Peyer's patch (tissue), 4 donors: Measurements from ENCODE around the gene NAP1L4. TPM values are rescaled to one million over a fixed set of nuclear protein-coding genes. Genes with fewer than 3 reads are reported as not detected.

Experiments
- DNase-seq, 3 donors: peaks; one replicate each; pipeline ENCODE4 v3.0.0-alpha.2; 2017 to 2019
- H3K27ac ChIP-seq, 4 donors: fragments of 200-600 bp; sonication (generic); one replicate each; pipeline ENCODE4 v1.5.1; 2016 to 2019
- H3K27me3 ChIP-seq, 2 donors: fragments of 200-600 bp; sonication (generic); one replicate each; pipeline ENCODE4 v1.5.1; 2019
- H3K36me3 ChIP-seq, 3 donors: fragments of 200-600 bp; sonication (generic); one replicate each; pipeline ENCODE4 v1.5.1; 2016 to 2019
- H3K4me1 ChIP-seq, 4 donors: fragments of 200-600 bp; sonication (generic); one replicate each; pipeline ENCODE4 v1.5.1; 2016 to 2019
- H3K4me3 ChIP-seq, 4 donors: fragments of 200-600 bp; sonication (generic); 1 replicate in 3 of 4; 2 replicates in 1 of 4; pipeline ENCODE4 v1.5.1; 2016 to 2019; ENCODE audit warnings: mild to moderate bottlenecking in 1 of 4
- H3K9me3 ChIP-seq, 4 donors: fragments of 200-600 bp; sonication (generic); one replicate each; pipeline ENCODE4 v1.5.1; 2016 to 2019; ENCODE audit warnings: mild to moderate bottlenecking in 1 of 4
- POLR2A ChIP-seq, 2 donors: fragments of 450-650 bp; IDR thresholded peaks; one replicate each; pipeline ENCODE4 v1.5.1; 2017; ENCODE audit warnings: antibody characterized with exemption in 2 of 2, mild to moderate bottlenecking in 2 of 2, moderate library complexity in 2 of 2
- total RNA-seq, 4 donors: library from RNA; depleted of rRNA; stranded (reverse); fragments of >200 nt; gene quantifications; one replicate each; pipeline ENCODE4 v1.1.0, GENCODE V29; 2016
- TF ChIP-seq, protein P1 (sequence below), 6 experiments: fragments of 450-650 bp in 4 of 6; fragments of 200-600 bp in 2 of 6; sonication (generic) in 1 of 6; IDR thresholded peaks; one replicate each; pipeline ENCODE4 v1.5.1; 2017 to 2019; ENCODE audit warnings: antibody characterized with exemption in 6 of 6, mild to moderate bottlenecking in 3 of 6, moderate library complexity in 1 of 6

NAP1L4 gene
- 100 to 1,000 TPM in 3 of 4 donors, 10 to 100 TPM in 1; 87.6 to 177 (median 119) TPM for total RNA-seq

DNA sequence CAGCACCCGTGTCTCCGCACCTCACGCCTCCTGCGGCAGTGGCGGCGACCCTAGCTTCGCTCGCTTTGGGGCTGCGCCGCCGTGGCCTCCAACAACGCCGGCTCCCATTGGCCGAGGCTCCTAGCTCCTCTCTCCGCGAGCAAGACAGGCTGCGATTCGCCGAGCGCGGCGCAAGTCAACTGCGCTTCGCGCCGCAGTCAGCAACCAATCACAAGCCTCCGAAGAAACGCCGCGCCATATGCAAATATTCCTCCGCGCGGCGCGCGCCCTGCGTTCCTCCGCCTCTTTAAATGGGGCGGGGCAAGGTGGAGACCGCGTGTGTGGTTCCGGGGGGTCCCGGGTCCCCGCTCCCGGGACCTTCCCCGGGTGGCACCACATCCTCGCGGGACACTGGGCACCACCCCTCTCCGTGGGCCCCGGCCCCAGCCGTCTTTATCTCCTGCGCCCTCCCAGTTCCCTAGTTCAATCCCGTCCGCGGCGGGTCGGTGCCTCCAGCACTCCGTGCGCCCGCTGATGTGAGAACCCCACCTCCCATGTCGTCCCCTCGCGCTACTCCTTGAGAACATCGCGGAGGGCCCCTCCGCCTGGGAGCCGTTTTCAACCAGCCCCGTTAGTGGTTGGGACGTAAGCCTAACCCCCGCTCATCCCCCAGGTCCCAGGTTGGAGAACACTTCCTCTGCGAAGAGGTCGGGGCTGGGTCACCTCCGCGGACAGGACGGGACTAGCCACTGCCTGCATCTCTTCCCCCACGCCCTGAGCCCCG lies at the start of gene NAP1L4:
TSS of gene NAP1L4 (minus strand) at position 96 of the 763 bp plus-strand sequence. CDS start 13,109 bp downstream, outside the sequence.
- Histone ChIP-seq H3K9me3 (no peaks in the 10 kb centered on the region), H3K4me3 (peak within 1 kb of the TSS; percentile 90 to 98 (median 97)), H3K4me1 (peaks cover 3 to 38% (median 12%) of the 10 kb centered on the region in 4 donors), H3K36me3 (no peaks in the 10 kb centered on the region), H3K27ac (peak within 1 kb of the TSS; percentile 98 to 99 (median 98)), H3K27me3 (no peaks in the 10 kb centered on the region)
- peak; percentile 97 to 99 (median 98) for DNase-seq
- TF ChIP-seq, protein P1, sequence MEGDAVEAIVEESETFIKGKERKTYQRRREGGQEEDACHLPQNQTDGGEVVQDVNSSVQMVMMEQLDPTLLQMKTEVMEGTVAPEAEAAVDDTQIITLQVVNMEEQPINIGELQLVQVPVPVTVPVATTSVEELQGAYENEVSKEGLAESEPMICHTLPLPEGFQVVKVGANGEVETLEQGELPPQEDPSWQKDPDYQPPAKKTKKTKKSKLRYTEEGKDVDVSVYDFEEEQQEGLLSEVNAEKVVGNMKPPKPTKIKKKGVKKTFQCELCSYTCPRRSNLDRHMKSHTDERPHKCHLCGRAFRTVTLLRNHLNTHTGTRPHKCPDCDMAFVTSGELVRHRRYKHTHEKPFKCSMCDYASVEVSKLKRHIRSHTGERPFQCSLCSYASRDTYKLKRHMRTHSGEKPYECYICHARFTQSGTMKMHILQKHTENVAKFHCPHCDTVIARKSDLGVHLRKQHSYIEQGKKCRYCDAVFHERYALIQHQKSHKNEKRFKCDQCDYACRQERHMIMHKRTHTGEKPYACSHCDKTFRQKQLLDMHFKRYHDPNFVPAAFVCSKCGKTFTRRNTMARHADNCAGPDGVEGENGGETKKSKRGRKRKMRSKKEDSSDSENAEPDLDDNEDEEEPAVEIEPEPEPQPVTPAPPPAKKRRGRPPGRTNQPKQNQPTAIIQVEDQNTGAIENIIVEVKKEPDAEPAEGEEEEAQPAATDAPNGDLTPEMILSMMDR (IDR thresholded peaks at IDR 0.05): no peak
- TF ChIP-seq POLR2A (IDR thresholded peaks at IDR 0.05): peak; percentile 37 to 61

DNA sequence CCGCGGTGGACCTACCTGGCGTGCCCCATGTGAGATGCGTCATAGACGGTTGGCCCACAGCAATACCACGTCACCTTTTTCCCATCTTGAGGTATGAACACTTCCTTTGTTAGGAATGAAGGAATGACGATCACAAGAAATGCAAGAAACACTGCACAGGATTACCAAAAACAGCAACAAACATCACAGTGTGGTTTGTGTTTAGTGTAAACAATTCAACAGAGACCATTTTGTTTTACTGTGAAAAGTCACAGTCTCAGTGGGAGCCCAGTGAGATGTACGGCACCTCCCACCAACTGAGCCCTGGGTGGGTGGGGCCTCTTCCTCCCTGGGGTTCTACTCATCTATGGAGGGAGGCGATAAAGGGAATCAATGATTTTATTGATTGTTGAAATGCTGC lies 48.8 kb upstream of the NAP1L4 start:
- TF ChIP-seq POLR2A (IDR thresholded peaks at IDR 0.05): no peak
- TF ChIP-seq, protein P1 (IDR thresholded peaks at IDR 0.05): no peak
- H3K27me3 ChIP-seq: no peaks in the 10 kb centered on the region
- no peaks in the 10 kb centered on the region for H3K9me3 ChIP-seq
- peak in 1 of 3 donors; percentile 3 for DNase-seq
- H3K36me3 ChIP-seq: peaks cover 0 to 72% (median 4%) of the 10 kb centered on the region in 3 donors
- H3K4me1 ChIP-seq: peaks cover 0 to 14% (median 6%) of the 10 kb centered on the region in 4 donors
- H3K4me3 ChIP-seq: no peak overlapping the region
- H3K27ac ChIP-seq: no peak overlapping the region

GRCh38 chr11:3037945-3038271 lies 45.8 kb upstream of the NAP1L4 start:
- Histone ChIP-seq H3K4me1 (peaks cover 0 to 9% (median 6%) of the 10 kb centered on the region in 4 donors), H3K9me3 (no peaks in the 10 kb centered on the region), H3K27ac (no peak overlapping the region), H3K36me3 (peaks cover 0 to 80% (median 4%) of the 10 kb centered on the region in 3 donors), H3K4me3 (no peak overlapping the region), H3K27me3 (no peaks in the 10 kb centered on the region)
- no peak for TF ChIP-seq POLR2A (IDR thresholded peaks at IDR 0.05)
- TF ChIP-seq, protein P1 (IDR thresholded peaks at IDR 0.05): no peak
- no peak for DNase-seq

- TF ChIP-seq, protein P1 (IDR thresholded peaks at IDR 0.05): peak in 5 of 6 experiments; percentile 41 to 87 (median 77)
- no peak for TF ChIP-seq POLR2A (IDR thresholded peaks at IDR 0.05)
- H3K4me1 ChIP-seq: peaks cover 0 to 9% (median 5%) of the 10 kb centered on the region in 4 donors
- H3K27ac ChIP-seq: peak overlapping the region in 1 of 4 donors; percentile 17
- H3K36me3 ChIP-seq: peaks cover 0 to 85% (median 4%) of the 10 kb centered on the region in 3 donors
- H3K9me3 ChIP-seq: no peaks in the 10 kb centered on the region
- DNase-seq: peak; percentile 70 to 89 (median 86)
- no peaks in the 10 kb centered on the region for H3K27me3 ChIP-seq
- no peak overlapping the region for H3K4me3 ChIP-seq
These were observed 45.2 kb upstream of the NAP1L4 start for GRCh38 chr11:3037040-3037944.

DNA sequence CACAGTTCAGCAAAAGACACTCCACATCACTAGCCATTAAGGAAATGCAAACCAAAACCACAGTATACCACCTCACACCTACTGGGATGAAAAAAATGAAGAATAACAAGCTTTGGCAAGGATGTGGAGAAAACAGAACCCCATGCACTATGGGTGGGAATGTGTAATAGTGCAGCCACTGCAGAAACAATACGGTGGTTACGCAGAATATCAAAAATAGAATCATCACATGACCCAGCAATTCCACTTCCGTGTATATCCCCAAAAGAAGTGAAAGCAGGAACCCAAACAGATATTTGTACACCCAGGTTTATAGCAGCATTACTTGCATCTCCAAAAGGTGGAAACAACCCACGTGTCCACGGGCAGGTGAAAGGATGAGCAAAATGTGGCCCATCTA lies 44.3 kb upstream of the NAP1L4 start:
- Histone ChIP-seq H3K27me3 (no peaks in the 10 kb centered on the region), H3K9me3 (no peaks in the 10 kb centered on the region), H3K4me1 (peaks cover 0 to 9% (median 3%) of the 10 kb centered on the region in 4 donors), H3K27ac (peak overlapping the region in 1 of 4 donors; percentile 65), H3K36me3 (peaks cover 0 to 84% (median 4%) of the 10 kb centered on the region in 3 donors), H3K4me3 (no peak overlapping the region)
- DNase-seq: no peak
- TF ChIP-seq POLR2A (IDR thresholded peaks at IDR 0.05): no peak
- TF ChIP-seq, protein P1 (IDR thresholded peaks at IDR 0.05): no peak
